NOMO-1 treated with DMSO at 0.1 percent for 48 hours (cell line): Measurements from ENCODE around the gene SRRD.

Experiments
- DNase-seq: peaks from one replicate; lab custom pipeline; 2025; ENCODE audit not compliant: unreplicated experiment; lab: John Stamatoyannopoulos, UW

The SRRD gene

DNA sequence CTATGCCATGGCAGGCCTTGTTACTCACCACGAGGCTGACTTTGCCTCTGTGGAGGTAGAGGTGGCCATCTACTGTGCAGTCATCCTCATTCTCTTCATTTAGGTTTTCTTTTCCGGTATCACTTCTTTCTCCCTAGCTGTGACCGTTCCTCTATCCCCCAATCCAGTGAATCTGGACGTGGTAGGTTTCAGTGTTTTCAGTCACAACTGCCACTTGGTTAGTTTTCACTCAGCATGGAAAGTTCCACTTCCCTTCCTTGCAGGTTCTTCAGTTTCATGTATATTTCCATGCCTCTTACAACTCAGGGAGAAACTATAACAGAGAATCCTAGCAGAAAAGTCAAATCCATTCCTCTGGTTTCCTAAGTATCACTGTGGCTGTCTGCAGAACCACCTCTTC, 2.0 kb upstream of the SRRD start:
- no peak for DNase-seq

GRCh38 chr22:26482161-26482560, 1.5 kb upstream of the SRRD start:
- peak; percentile 10 for DNase-seq

DNA sequence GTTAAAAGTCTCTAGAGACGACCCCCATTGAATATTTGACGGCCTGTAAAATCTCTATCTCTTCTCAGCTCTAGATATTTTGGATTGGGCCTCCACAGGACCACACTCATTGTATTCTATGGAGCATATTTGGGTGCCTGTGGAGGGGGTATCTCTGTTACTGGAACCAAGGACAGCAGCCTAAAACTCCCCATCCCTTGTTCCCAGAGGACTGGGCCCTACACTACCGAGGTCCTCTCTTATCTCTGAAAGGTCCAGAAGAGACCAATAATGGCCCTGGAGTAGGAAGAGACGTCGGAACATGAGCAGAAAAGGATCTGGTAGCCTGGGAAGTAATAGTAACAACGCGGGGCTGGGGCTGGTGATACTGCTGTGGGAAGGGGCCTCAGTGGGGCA, 636 bp upstream of the SRRD start:
- DNase-seq, result no peak

DNA sequence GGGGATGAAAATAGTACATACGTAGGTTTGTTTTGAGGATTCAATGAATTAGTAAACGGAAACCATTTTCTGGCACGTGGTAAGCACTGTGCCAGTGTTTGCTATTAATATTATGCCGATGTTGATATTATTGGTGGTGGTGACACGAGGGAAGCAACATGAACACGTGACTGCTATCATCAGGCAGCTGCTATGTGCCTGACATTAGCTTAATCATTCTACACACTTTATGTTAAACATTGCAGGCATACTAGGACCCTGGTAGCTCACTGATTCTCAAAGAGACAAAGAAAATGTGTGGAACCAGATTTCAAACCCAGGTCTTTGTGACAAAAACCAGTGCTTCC, 656 bp downstream of the SRRD start:
- no peak for DNase-seq

DNA sequence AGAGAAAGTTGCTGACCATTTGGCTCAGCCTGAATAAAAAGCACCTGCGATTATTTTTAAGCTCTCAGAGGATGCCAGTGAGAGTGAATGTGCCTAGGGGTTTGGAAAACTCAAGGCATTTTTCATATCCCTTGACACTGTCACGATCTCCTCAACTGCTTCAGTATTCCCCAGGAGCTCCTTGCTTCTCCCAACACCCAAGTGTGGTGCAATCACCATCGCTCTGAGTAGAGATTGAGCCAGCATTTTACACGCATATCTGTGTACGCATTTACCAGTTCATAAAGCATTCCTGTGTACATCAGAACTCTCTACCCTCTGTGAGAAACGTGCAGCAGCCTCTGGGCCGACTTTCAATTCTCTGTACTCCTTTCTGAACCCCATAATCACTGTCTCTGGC, 1.3 kb downstream of the SRRD start:
- no peak for DNase-seq

DNA sequence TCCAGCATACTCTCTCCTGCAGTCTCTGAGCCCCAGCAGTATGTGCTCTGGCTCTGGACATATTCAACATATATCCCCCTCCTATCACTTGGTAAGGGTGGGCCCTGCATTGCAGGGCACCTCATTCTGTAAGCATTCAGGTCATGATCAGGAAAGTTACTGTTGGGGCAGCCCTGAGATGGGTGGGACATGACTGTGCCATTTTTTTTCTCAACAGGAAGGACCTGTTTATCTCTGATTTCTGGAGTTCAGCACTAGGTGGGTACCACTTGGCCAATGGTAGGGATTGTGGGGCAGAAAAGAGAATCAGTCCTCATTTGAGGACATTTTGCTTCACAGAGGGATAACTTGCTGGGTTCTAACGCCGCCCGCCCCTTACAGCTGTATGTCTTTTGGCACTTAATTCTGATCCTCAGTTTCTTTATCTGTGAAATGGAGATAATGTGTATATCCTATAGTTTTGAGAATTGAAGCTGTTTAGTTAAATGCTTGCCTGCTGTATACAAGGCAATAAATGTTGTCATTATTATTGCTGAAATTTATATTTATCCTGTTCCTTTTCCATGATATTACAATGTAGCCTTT, 2.2 kb downstream of the SRRD start:
- no peak for DNase-seq

GRCh38 chr22:26486394-26486793, 2.7 kb downstream of the SRRD start:
- no peak for DNase-seq

DNA sequence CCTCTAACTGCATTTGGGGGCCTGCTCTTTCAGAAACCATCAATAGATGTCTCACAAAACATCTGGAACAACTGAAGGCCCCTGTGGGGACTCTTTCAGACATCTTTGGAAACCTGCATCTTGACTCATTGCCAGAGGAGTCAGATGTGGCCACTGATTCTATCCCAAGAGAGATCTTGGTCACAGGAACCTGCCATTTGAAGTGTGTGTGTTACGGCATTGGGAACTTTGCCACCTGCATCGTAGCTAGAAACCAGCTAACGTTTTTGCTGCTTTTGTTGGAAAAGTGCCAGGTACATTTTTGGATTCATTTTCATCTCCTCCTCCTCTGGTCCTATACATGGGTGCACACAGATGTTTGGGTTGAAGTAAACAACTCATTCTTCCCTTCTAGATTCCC, 4.3 kb downstream of the SRRD start:
- DNase-seq, result no peak

DNA sequence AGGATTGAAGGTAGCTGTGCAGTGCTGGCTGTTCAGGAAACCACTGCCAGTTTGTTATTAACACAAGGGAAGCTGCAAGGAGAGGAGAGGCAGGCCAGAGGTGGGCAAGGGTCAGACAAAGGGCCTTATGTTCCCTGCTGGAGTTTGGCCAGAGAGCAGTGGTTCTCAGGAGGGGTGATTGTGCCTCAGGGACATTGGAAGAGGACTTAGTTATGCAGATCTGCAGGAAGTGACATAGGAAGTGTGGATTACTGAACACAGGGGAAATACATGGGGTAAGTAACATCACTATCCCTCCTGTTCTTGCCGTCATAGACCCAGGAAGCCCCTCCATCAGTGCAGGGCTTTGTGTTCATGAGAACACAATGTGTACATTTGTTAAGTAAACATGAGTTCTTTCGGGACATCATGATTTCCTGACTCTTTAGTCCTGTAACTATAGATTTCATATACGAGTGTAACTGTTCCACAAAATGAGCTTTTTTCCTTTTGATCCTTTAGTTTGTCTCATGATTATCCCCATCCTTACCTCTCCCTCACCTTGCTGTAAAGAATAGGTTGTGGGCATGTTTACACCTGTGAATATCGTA, 5.9 kb downstream of the SRRD start:
- DNase-seq, result no peak

GRCh38 chr22:26492220-26492619, 8.5 kb downstream of the SRRD start:
- DNase-seq, result no peak

DNA sequence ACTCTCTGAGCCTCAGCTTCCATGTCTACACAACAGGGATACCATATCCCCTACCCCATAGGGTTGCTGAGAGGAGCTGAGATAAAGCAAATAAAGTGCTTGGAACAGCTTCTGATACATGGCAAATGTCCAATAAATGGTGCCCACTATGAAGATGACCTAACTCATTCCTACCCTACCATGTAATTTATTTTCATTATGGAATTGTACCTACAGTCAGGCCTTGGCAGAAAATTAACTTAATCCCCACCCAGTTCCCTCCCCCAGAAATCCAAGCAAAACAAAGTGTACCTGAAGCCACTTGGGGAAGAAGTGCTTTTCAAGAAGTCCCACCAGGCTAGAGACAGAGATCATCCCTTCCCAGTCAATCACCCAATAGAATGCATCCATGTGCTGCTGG, 10.8 kb downstream of the SRRD start:
- DNase-seq, result no peak

DNA sequence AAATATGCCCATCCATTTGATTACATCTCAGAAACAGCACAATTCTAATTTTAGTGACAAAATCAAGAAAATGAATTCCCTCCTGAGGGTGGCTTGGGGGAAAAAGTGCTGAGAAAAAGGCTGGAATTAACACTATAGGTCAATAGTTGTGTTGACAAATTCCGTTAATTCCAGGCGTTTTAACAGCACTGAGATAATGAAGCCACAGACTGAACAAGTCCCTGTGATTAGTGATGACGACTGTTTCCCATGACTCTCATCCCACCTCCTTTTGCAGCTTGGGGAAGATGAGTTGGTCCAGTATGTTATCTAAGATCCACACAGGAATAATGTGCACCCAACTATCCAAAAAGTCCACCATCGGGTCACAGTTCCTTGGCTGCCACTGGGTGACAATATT, 12.8 kb downstream of the SRRD start:
- DNase-seq, result no peak

GRCh38 chr22:26499188-26499703, 15.6 kb downstream of the SRRD start:
- no peak for DNase-seq

- no peak for DNase-seq
Measured at GRCh38 chr22:26501996-26502395, 18.3 kb downstream of the SRRD start.

GRCh38 chr22:26502688-26503561, 19.2 kb downstream of the SRRD start:
- DNase-seq, result peak; percentile 81

GRCh38 chr22:26503758-26504157, 20.1 kb downstream of the SRRD start:
- no peak for DNase-seq

GRCh38 chr22:26508148-26508547, 24.5 kb downstream of the SRRD start:
- DNase-seq, result no peak

DNA sequence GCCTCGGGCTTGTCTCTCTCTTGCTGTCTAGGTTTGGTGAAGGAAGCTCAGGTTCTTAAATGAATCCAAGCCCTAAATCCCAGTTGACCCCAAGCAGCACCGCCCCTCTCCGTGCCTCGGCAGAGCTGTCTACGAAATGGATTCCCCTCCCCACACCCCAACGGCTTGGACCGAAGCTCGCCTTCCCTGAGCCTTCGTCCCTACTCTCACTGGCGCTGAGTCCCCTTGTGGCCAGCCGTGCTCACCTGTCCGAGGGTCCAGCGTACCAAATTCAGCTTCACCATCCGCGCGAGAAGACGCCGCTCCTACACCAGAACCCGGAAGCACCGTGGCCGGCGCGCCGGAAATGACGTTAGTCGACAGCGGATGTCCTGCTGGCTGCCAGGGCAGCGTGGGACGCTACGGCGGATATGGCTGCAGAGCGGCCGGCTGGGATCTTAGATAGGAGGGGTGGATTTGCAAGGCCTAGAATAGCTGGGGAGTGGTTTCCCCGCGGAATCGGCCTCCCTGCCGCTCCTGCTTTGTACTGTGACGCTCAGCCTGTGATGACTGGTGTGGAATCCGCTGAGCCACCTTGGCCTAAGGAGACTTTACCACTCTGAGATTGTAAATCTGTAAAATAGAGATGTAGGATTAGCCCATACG, 28.6 kb downstream of the SRRD start, which contains the start of gene TFIP11:
Gene TFIP11 (minus strand): TSS at position 325 of the 645 bp plus-strand sequence. CDS start 2,201 bp downstream, outside the sequence.
- peak; percentile 73 for DNase-seq

- DNase-seq, result no peak
Measured at GRCh38 chr22:26513838-26514237, 30.2 kb downstream of the SRRD start.

DNA sequence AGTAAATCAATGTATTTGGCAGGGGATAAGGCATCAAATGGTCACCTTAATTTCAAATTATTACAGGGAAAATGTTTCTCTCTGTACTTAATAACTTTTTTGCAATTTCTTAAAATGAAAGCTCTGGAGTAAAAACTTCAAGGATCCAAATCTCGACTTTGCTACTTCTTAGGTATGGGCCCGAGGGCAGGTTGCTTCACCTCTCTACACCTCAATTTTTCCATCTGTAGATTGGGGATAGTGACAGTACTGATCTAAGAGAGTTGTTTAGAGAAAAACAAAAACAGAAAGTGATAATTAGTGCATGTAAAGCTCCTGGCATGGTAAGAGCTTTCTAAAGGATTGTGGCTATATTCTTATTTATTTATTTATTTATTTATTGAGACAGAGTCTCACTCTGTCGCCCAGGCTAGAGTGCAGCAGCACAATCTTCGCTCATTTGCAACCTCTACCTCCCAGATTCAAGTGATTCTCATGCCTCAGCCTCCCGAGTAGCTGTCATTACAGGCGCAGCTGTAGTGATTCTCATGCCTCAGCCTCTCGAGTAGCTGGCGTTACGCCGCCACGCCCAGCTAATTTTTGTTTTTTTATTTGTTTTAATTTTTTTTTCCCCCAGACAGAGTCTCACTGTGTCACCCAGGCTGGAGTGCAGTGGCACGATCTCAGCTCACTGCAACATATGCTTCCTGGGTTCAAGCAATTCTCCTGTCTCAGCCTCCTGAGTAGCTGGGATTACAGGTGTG, 30.9 kb downstream of the SRRD start:
- no peak for DNase-seq

DNA sequence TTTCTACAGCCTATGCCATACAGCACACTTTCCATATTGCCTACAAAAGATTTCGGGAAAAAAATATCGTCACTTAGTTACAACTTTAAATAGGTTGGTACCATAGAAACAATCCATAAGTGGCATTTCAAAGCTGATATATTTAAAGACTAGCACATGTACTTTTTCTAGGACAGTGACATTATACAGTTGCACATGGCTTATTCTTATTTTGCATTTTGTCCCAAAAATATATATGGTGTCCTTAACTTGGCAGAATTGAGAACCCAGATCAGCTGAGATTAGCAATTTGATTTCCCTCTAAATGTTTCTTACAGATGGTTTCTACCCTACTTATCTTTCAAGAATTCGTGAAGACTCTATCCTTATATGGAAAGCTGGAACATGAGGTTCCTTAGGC, 32.3 kb downstream of the SRRD start:
- DNase-seq, result no peak
